HepG2 (cell line): ENCODE measurements around the gene KISS1R. TPM values are rescaled to one million over a fixed set of nuclear protein-coding genes. Genes with fewer than 3 reads are reported as not detected.

Experiments used
- CEBPB ChIP-seq: IDR thresholded peaks from 2 replicates; pipeline ENCODE4 v1.6.1; 2011; ENCODE audit warnings: low read depth, low read length, improper control_type of control experiment, borderline replicate concordance
- GTF2F1 ChIP-seq: fragments of 150-350 bp; IDR thresholded peaks from 2 replicates; pipeline ENCODE4 v1.6.1; 2014; ENCODE audit warnings: low read length
- REPIN1 ChIP-seq: sonication (generic); formaldehyde crosslinking; IDR thresholded peaks from 2 replicates; pipeline ENCODE4 v1.8.0; 2022; ENCODE audit warnings: missing genetic modification reagents, low read depth, mild to moderate bottlenecking, borderline replicate concordance
- RFXAP ChIP-seq: sonication (generic); formaldehyde crosslinking; IDR thresholded peaks from 2 replicates; pipeline ENCODE4 v1.4.0; 2020; ENCODE audit warnings: missing genetic modification reagents, borderline replicate concordance
- TRIM24 ChIP-seq: sonication (generic); formaldehyde crosslinking; IDR thresholded peaks from 2 replicates; pipeline ENCODE4 v1.8.0; 2022; ENCODE audit warnings: mild to moderate bottlenecking, missing genetic modification reagents
- ZBTB40 ChIP-seq, 2 experiments: fragments of 450-650 bp in 1 of 2; sonication (generic) in 1 of 2; formaldehyde crosslinking in 1 of 2; IDR thresholded peaks; 2 replicates each; pipeline versions ENCODE4 v1.6.1 to v1.8.0; 2016 to 2022; ENCODE audit warnings: antibody characterized with exemption in 1 of 2, mild to moderate bottlenecking in 1 of 2, missing genetic modification reagents in 1 of 2
- ZNF562 ChIP-seq: sonication (generic); formaldehyde crosslinking; IDR thresholded peaks from 2 replicates; pipeline ENCODE4 v1.8.0; 2022; ENCODE audit warnings: missing genetic modification reagents, borderline replicate concordance
- ZNF773 ChIP-seq: sonication (generic); formaldehyde crosslinking; IDR thresholded peaks from 2 replicates; pipeline ENCODE4 v1.4.0; 2020; ENCODE audit warnings: missing genetic modification reagents, borderline replicate concordance
- polyA plus RNA-seq, 8 experiments: library from polyadenylated mRNA; depleted of rRNA in 3 of 8; stranded (reverse) in 7 of 8; unstranded in 1 of 8; fragments of >200 nt; fragmentation: Illumina TruSeq in 4 of 8; extraction: Trizol in 4 of 8; gene quantifications; 2 replicates each; pipeline versions ENCODE4 v1.2.1 to v1.2.3, GENCODE V29; 2011 to 2016; ENCODE audit warnings: low read depth in 4 of 8, missing spikeins in 1 of 8, mixed read lengths in 1 of 8; ENCODE audit not compliant: insufficient read depth in 1 of 8
- total RNA-seq, 5 experiments: library from RNA; depleted of rRNA; stranded (reverse); fragments of >200 nt; fragmentation: Illumina TruSeq; extraction: Trizol; gene quantifications; 2 replicates each; pipeline ENCODE4 v1.2.3, GENCODE V29; 2016; ENCODE audit warnings: low read depth in 1 of 5
- TF ChIP-seq, protein P1 (sequence below): sonication (generic); formaldehyde crosslinking; IDR thresholded peaks from 2 replicates; pipeline ENCODE4 v1.4.0; 2020; ENCODE audit warnings: mild to moderate bottlenecking, missing genetic modification reagents, borderline replicate concordance

Gene KISS1R
- total and polyA plus RNA-seq, 2 of the 13 experiments (the other 11 are each of a cell fraction or from before 2014, with no cell fraction given): 1.1 to 10.2 TPM

DNA sequence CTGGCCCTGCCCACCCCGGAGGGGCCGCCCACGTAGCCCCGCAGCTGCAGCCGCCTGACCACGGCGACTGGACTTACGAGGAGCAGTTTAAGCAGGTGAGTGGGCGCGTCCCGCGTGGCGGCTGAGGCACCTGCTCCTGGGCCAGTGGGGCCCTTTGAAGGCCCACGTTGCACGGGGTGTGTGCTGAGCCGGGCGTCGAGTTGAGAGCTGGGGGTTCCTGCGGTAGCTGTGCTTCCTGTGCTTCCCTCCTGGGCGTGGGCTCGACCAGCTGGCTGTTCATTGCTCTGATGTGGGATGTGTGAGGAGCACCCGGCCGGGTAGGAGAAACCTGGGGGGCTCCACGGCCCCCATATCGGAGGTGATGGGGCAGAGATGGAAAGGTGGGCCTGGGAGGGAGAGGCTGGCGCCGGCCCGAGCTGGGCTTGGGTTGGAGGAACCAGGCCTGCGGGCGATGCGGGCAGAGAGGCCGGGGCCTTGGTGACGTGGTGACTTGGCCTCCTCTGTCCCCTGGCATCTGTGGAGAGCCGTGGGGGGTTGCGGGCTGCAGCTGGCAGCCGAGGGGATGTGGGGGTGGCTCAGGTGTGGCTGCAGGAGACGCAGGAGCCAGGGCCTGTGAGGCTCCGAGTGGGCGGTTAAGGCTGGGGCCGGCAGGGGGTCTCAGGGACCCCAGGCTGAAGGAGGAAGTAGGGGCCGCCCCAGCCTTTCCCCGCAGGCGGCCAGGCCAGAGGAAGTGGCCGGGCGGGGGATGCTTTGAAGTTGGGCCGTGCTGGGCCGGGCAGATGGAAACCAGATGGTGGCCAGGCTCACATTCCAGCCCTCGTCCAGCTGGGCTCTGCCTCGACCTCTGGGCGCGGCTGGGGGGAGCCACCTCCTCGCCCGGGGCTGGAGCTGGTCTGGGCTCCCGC, 15.8 kb downstream of the KISS1R start (continued):
- TF ChIP-seq, protein P1, sequence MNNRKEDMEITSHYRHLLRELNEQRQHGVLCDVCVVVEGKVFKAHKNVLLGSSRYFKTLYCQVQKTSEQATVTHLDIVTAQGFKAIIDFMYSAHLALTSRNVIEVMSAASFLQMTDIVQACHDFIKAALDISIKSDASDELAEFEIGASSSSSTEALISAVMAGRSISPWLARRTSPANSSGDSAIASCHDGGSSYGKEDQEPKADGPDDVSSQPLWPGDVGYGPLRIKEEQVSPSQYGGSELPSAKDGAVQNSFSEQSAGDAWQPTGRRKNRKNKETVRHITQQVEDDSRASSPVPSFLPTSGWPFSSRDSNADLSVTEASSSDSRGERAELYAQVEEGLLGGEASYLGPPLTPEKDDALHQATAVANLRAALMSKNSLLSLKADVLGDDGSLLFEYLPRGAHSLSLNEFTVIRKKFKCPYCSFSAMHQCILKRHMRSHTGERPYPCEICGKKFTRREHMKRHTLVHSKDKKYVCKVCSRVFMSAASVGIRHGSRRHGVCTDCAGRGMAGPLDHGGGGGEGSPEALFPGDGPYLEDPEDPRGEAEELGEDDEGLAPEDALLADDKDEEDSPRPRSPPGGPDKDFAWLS (CRISPR knock-in tag): no peak
- TF ChIP-seq REPIN1 (CRISPR knock-in tag) (no peak), ZBTB40 (IDR thresholded peaks at IDR 0.05) (no peak), ZBTB40 (CRISPR knock-in tag; IDR thresholded peaks at IDR 0.05) (no peak), TRIM24 (CRISPR knock-in tag) (no peak), ZNF773 (no peak), ZNF562 (CRISPR knock-in tag) (no peak), CEBPB (no peak), GTF2F1 (no peak), RFXAP (CRISPR knock-in tag) (no peak)
